Panc1 (cell line): ENCODE data around the gene FBRSL1. TPM values are rescaled to one million over a fixed set of nuclear protein-coding genes. Genes with fewer than 3 reads are reported as not detected.

Source experiments
- ATAC-seq: fragments of 200-7000 bp; cut with Tn5 transposase; 2 replicates; pipeline ENCODE4 v1.9.1; 2020; ENCODE audit warnings: mild to moderate bottlenecking, moderate library complexity
- BruUV-seq: library from RNA; stranded (reverse); fragments of 400-500 nt; replicated peaks from 2 replicates; lab custom pipeline; 2021; lab: Mats Ljungman, UMichigan
- CTCF ChIA-PET: fragments of 300-600 bp; sonication (Branson Sonifier 250); formaldehyde crosslinking; loops from one replicate; lab custom pipeline; 2022; ENCODE audit warnings: antibody characterized with exemption; lab: Charles Lee
- POLR2A ChIA-PET: fragments of 300-600 bp; sonication (Branson Sonifier 250); formaldehyde crosslinking; loops from one replicate; lab custom pipeline; 2022; ENCODE audit warnings: antibody characterized with exemption; lab: Charles Lee
- DNase-seq: peaks from one replicate; pipeline ENCODE4 v3.0.0-alpha.2; 2010; ENCODE audit warnings: low read depth, low spot score
- H3K27ac ChIP-seq: 2 replicates; pipeline ENCODE4 v1.5.1; 2011; ENCODE audit warnings: mild to moderate bottlenecking, low read length, inconsistent platforms
- H3K27me3 ChIP-seq: fragments of 200-500 bp; sonication (Bioruptor generic); 2 replicates; pipeline ENCODE4 v1.6.0; 2014; ENCODE audit warnings: low read length, inconsistent platforms; ENCODE audit not compliant: control insufficient read depth, insufficient read depth
- H3K36me3 ChIP-seq: fragments of 200-500 bp; sonication (Bioruptor generic); 2 replicates; pipeline ENCODE4 v1.5.1; 2014; ENCODE audit warnings: inconsistent platforms, mild to moderate bottlenecking, low read length, moderate library complexity; ENCODE audit not compliant: control insufficient read depth, insufficient read depth
- H3K4me1 ChIP-seq: 2 replicates; pipeline ENCODE4 v1.5.1; 2011; ENCODE audit warnings: inconsistent platforms, mild to moderate bottlenecking, low read length, moderate library complexity; ENCODE audit not compliant: control insufficient read depth, insufficient read depth
- H3K4me3 ChIP-seq, 2 experiments: 2 replicates each; pipeline ENCODE4 v1.5.1; 2011 to 2012; ENCODE audit warnings: low read depth in 2 of 2, low read length in 2 of 2, mild to moderate bottlenecking in 2 of 2, inconsistent platforms in 1 of 2, moderate library complexity in 1 of 2
- H3K9me3 ChIP-seq: fragments of 200-500 bp; sonication (Bioruptor generic); 2 replicates; pipeline ENCODE4 v1.5.1; 2014; ENCODE audit warnings: low read depth, mild to moderate bottlenecking, inconsistent platforms, low read length, moderate library complexity; ENCODE audit not compliant: control insufficient read depth, insufficient read depth
- CTCF ChIP-seq: fragments of 450-650 bp; IDR thresholded peaks from 2 replicates; pipeline ENCODE4 v1.5.1; 2017; ENCODE audit warnings: mild to moderate bottlenecking
- POLR2AphosphoS5 ChIP-seq: IDR thresholded peaks from 2 replicates; pipeline ENCODE4 v1.6.1; 2012; ENCODE audit warnings: mild to moderate bottlenecking, low read depth, low read length, moderate library complexity
- REST ChIP-seq, 2 experiments: IDR thresholded peaks; 2 replicates each; pipeline ENCODE4 v1.6.1; 2011 to 2012; ENCODE audit warnings: low read depth in 2 of 2, control low read depth in 1 of 2, low read length in 1 of 2, mild to moderate bottlenecking in 1 of 2, moderate library complexity in 1 of 2; ENCODE audit not compliant: insufficient read depth in 1 of 2
- SIN3A ChIP-seq: IDR thresholded peaks from 2 replicates; pipeline ENCODE4 v1.6.1; 2012; ENCODE audit warnings: low read depth, mild to moderate bottlenecking, low read length, moderate library complexity, borderline replicate concordance; ENCODE audit not compliant: insufficient read depth
- TCF7L2 ChIP-seq: IDR thresholded peaks from 2 replicates; pipeline ENCODE4 v1.6.1; 2011; ENCODE audit warnings: mild to moderate bottlenecking, low read depth, low read length, inconsistent platforms
- in situ Hi-C: cut with HindIII; loops from 2 replicates; pipeline ENCODE4 v1.10.0; 2016; ENCODE audit warnings: low sequenced_read_pairs, low pct_unique_long_range_greater_than_20kb
- intact Hi-C: fragments of 100-400 bp; cut with micrococcal nuclease; formaldehyde crosslinking; loops from one replicate; pipeline ENCODE4 v1.10.0; 2022; ENCODE audit not compliant: unreplicated experiment
- total RNA-seq: library from RNA; stranded (reverse); gene quantifications from one replicate; pipeline ENCODE4 v1.2.1, GENCODE V29; 2021; ENCODE audit not compliant: unreplicated experiment

FBRSL1 gene
- total RNA-seq, 1 experiment from 2014 or later, result 104 TPM

- BruUV-seq, result no TSS peak
- no peaks in the 10 kb centered on the region for H3K36me3 ChIP-seq
- POLR2A ChIA-PET, result no interaction called here
- in situ Hi-C loops, result no loop called here
- intact Hi-C loops, result no loop called here
- DNase-seq, result no peak
- peak overlapping the region; percentile 5; the same call in 1 of the 2 replicates for H3K27ac ChIP-seq
- H3K4me3 ChIP-seq, result no peak overlapping the region
- CTCF ChIA-PET, result no interaction called here
- no peaks in the 10 kb centered on the region for H3K9me3 ChIP-seq
- no peak for TF ChIP-seq CTCF
- TF ChIP-seq POLR2AphosphoS5, result no peak
- TF ChIP-seq SIN3A, result no peak
- no peak for TF ChIP-seq TCF7L2
- TF ChIP-seq REST (IDR thresholded peaks at IDR 0.05; ENCODE audit: insufficient read depth in 1 of 2, low read depth in 2 of 2, low read length in 1 of 2), result no peak
- ATAC-seq, result no peak
- H3K27me3 ChIP-seq, result no peaks in the 10 kb centered on the region
- peaks cover 33% of the 10 kb centered on the region for H3K4me1 ChIP-seq
These were observed 20.5 kb upstream of the FBRSL1 start for GRCh38 chr12:132469423-132469822.

- POLR2A ChIA-PET, result no interaction called here
- H3K4me3 ChIP-seq, result no peak overlapping the region
- TF ChIP-seq TCF7L2, result no peak
- no peak for TF ChIP-seq SIN3A
- TF ChIP-seq REST (IDR thresholded peaks at IDR 0.05; ENCODE audit: insufficient read depth in 1 of 2, low read depth in 2 of 2, low read length in 1 of 2), result no peak
- TF ChIP-seq POLR2AphosphoS5, result no peak
- no peak for TF ChIP-seq CTCF
- in situ Hi-C loops, result no loop called here
- peaks cover 30% of the 10 kb centered on the region for H3K4me1 ChIP-seq
- ATAC-seq (no peak), DNase-seq (no peak)
- intact Hi-C loops, result no loop called here
- H3K27me3 ChIP-seq, result no peaks in the 10 kb centered on the region
- CTCF ChIA-PET, result no interaction called here
- H3K9me3 ChIP-seq, result no peaks in the 10 kb centered on the region
- H3K27ac ChIP-seq, result no peak overlapping the region
- no peaks in the 10 kb centered on the region for H3K36me3 ChIP-seq
- BruUV-seq, result no TSS peak
These were observed 19.6 kb upstream of the FBRSL1 start for GRCh38 chr12:132470397-132470796.
